Heart right ventricle (tissue), 16 donors: ENCODE data around the gene LYPD6. TPM values are rescaled to one million over a fixed set of nuclear protein-coding genes. Genes with fewer than 3 reads are reported as not detected.

Experiments
- ATAC-seq, 8 donors: fragments of 200-7000 bp; cut with Tn5 transposase; one replicate each; pipeline ENCODE4 v1.9.1; 2020; ENCODE audit warnings: mild to moderate bottlenecking in 8 of 8, moderate library complexity in 8 of 8, moderate number of reproducible peaks in 1 of 8
- DNase-seq, 2 donors: peaks; one replicate each; pipeline ENCODE4 v3.0.0-alpha.2; 2020
- H3K27ac ChIP-seq, 10 donors: fragments of 200-600 bp; sonication (generic) in 2 of 10; one replicate each; pipeline versions ENCODE4 v1.5.0 to v1.8.0; 2020 to 2022; ENCODE audit warnings: mild to moderate bottlenecking in 3 of 10
- H3K27me3 ChIP-seq, 7 donors: fragments of 200-600 bp; one replicate each; pipeline ENCODE4 v1.8.0; 2021 to 2022; ENCODE audit warnings: mild to moderate bottlenecking in 2 of 7
- H3K36me3 ChIP-seq, 9 donors: fragments of 200-600 bp; sonication (generic) in 1 of 9; one replicate each; pipeline versions ENCODE4 v1.5.0 to v1.8.0; 2020 to 2022; ENCODE audit warnings: mild to moderate bottlenecking in 2 of 9
- H3K4me1 ChIP-seq, 9 donors: fragments of 200-600 bp; sonication (generic) in 1 of 9; one replicate each; pipeline versions ENCODE4 v1.5.0 to v1.8.0; 2020 to 2022; ENCODE audit warnings: mild to moderate bottlenecking in 4 of 9
- H3K4me3 ChIP-seq, 10 donors: fragments of 200-600 bp; sonication (generic) in 2 of 10; one replicate each; pipeline versions ENCODE4 v1.5.0 to v1.8.0; 2020 to 2022; ENCODE audit warnings: mild to moderate bottlenecking in 7 of 10, moderate library complexity in 2 of 10
- H3K9me3 ChIP-seq, 11 donors: fragments of 200-600 bp in 10 of 11; sonication (generic) in 2 of 11; one replicate each; pipeline versions ENCODE4 v1.5.0 to v1.8.0; 2013 to 2022; ENCODE audit warnings: mild to moderate bottlenecking in 2 of 11, control low read depth in 1 of 11, moderate library complexity in 1 of 11
- CTCF ChIP-seq, 9 donors: fragments of 200-600 bp; sonication (generic) in 2 of 9; IDR thresholded peaks; one replicate each; pipeline versions ENCODE4 v1.5.0 to v1.8.0; 2021 to 2022; ENCODE audit warnings: antibody characterized with exemption in 9 of 9, mild to moderate bottlenecking in 5 of 9, moderate library complexity in 1 of 9
- WGBS, 2 donors: extraction: QIAGEN DNeasy Blood & Tissue Kit; methylation state at CpG; one replicate each; pipeline ENCODE4 v1.1.7; 2013; ENCODE audit warnings: inconsistent platforms in 1 of 2; 5-methylcytosine and 5-hydroxymethylcytosine counted together
- intact Hi-C, 10 donors: fragments of 100-400 bp; cut with DNase I; formaldehyde crosslinking; loops; one replicate each; pipeline versions ENCODE4 v1.11.1 to v1.14.2; 2022
- polyA plus RNA-seq, 2 donors: library from polyadenylated mRNA; stranded (reverse); fragments of 200-250 nt; gene quantifications; one replicate each; pipeline ENCODE4 v1.2.3, GENCODE V29; 2013
- total RNA-seq, 10 donors: library from RNA; stranded (reverse); fragmentation: NEBNext Ultra II Directional in 3 of 10; extraction: Animal tissue kit (Norgen Biotek cat#: 25700) in 3 of 10; gene quantifications; one replicate each; pipeline versions ENCODE4 v1.2.1 to v1.2.4, GENCODE V29; 2021 to 2023
- donor health status: Arrhythmogenic right ventricular cardiomyopathy.
- donor health status: ischemic (EF 13 %, LVEDD 7.1; RV severe dilation, severe dysfunction).
- donor health status: healthy with polysubstance abuse.
- donor health status: DM: no; HTN: yes; CAD: no.
- donor health status: DM: no; HTN: no; CAD: no.
- donor health status: ischemic (EF 25% LVEDD 6.9; RV normal size, moderate dysfunction).
- donor health status: ischemic (EF 25% LVEDD 5.7; RV mildly dilated, moderate dysfunction).
- donor health status: healthy.
- donor health status: DM: yes; HTN: yes; CAD: no.
- donor health status: Ischemic cardiomyopathy.
- donor health status: ischemic (EF 35%, LVEDD 5.7; RV mildly dilated, moderate dysfunction).
- donor health status: nonischemic (EF 11% LVEDD 7.7; RV severe dilation, severe dysfunction).
- donor health status: DM: yes; HTN: yes; CAD: no.
- donor health status: PGD.
- donor health status: ischemic (EF 29% LVEDD 5.4; RV normal size, mild dysfunction).
- donor health status: nonischemic (EF 23%, LVEDD 6.1; RV moderate dilation, normal function).

Gene LYPD6
- total and polyA plus RNA-seq, 12 donors: 0.06 to 0.55 (median 0.15) TPM; not detected in 1

GRCh38 chr2:149470046-149470445 is 139.7 kb downstream of the LYPD6 start:
- H3K9me3 ChIP-seq: no peaks in the 10 kb centered on the region
- intact Hi-C loops: no loop called here
- ATAC-seq: no peak
- WGBS, 2 donors: 79% methylated on average over 7 of the region's 7 CpGs
- no peaks in the 10 kb centered on the region for H3K4me1 ChIP-seq
- H3K4me3 ChIP-seq: no peak overlapping the region
- H3K27me3 ChIP-seq: no peaks in the 10 kb centered on the region
- no peak overlapping the region for H3K27ac ChIP-seq
- DNase-seq: no peak
- TF ChIP-seq CTCF (IDR thresholded peaks at IDR 0.05): no peak
- H3K36me3 ChIP-seq: no peaks in the 10 kb centered on the region

- TF ChIP-seq CTCF (IDR thresholded peaks at IDR 0.05): no peak
- H3K9me3 ChIP-seq: no peaks in the 10 kb centered on the region
- WGBS, 2 donors: 73 to 78% methylated on average over 2 of the region's 2 CpGs
- no peak overlapping the region for H3K27ac ChIP-seq
- intact Hi-C loops: no loop called here
- no peaks in the 10 kb centered on the region for H3K4me1 ChIP-seq
- ATAC-seq (no peak), DNase-seq (no peak)
- H3K4me3 ChIP-seq: no peak overlapping the region
- no peaks in the 10 kb centered on the region for H3K36me3 ChIP-seq
- H3K27me3 ChIP-seq: no peaks in the 10 kb centered on the region
These were observed 142.0 kb downstream of the LYPD6 start for GRCh38 chr2:149472413-149472812.

- 78 to 100% methylated on average over 1 of the region's 1 CpG for WGBS, 2 donors
- no peak for TF ChIP-seq CTCF (IDR thresholded peaks at IDR 0.05)
These were observed 142.7 kb downstream of the LYPD6 start for GRCh38 chr2:149473068-149473467.

GRCh38 chr2:149473521-149473920 is 143.1 kb downstream of the LYPD6 start:
- H3K36me3 ChIP-seq: no peaks in the 10 kb centered on the region
- no peak for ATAC-seq
- no peak overlapping the region for H3K4me3 ChIP-seq
- no peak for TF ChIP-seq CTCF (IDR thresholded peaks at IDR 0.05)
- no peaks in the 10 kb centered on the region for H3K4me1 ChIP-seq
- no peak for DNase-seq
- no peak overlapping the region for H3K27ac ChIP-seq
- H3K9me3 ChIP-seq: no peaks in the 10 kb centered on the region
- H3K27me3 ChIP-seq: no peaks in the 10 kb centered on the region
- intact Hi-C loops: no loop called here

More at GRCh38 chr2:149473068-149473467, 142.7 kb downstream of the LYPD6 start:
- H3K9me3 ChIP-seq: no peaks in the 10 kb centered on the region
- no peaks in the 10 kb centered on the region for H3K36me3 ChIP-seq
- no peak overlapping the region for H3K4me3 ChIP-seq
- no peaks in the 10 kb centered on the region for H3K27me3 ChIP-seq
- intact Hi-C loops: no loop called here
- DNase-seq (no peak), ATAC-seq (no peak)
- H3K27ac ChIP-seq: no peak overlapping the region
- H3K4me1 ChIP-seq: no peaks in the 10 kb centered on the region
